ENCODE measurements around the gene ENPP7.

DNA sequence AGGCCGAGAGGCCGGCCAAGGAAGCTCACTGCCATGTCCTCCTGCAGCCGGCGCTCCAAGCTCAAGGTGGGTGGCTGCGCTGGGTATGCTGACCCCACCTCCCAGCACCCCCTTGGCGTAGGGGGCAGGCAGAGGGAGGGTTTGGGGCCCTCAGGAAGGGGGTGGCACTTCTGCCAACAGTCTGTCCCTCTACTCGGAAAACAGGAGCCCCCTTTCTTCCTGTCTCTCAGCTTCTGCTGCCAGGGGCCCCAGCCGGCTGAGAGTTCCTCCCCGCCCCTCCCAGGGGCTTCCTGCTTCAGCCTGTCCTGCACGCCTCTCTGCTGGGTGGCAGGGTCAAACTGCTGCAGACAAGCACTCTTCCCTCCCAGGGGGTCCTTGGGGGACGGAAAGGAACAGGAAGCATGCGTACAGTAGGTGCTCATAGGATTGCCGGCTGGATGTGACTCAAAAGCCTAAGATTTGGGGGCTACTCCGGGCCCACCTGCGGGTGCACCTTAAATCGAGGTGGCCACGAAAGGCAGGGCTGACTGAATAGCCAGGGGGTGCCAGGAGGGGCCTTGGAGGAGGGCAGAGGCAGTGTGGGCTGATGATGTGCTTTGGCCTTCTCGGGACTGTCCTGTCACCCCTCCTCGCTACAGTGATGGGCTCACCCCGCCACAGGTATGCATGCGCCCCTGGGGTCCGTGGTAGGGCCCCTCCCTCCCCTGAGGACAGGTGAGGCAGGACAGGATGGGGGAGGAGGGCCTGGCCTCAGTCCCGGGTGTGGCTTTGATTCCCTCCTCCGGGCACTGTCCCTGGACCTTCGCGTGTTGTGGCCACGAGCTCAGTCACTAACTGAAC is 51.2 kb downstream of the ENPP7 start:
- no peak for TF ChIP-seq POLR2AphosphoS5 (IDR thresholded peaks at IDR 0.05; ENCODE audit: low read depth, low read length)
- TF ChIP-seq POLR2A (IDR thresholded peaks at IDR 0.05; ENCODE audit: low read depth, low read length) = no peak
- no peak for TF ChIP-seq TAF1 (IDR thresholded peaks at IDR 0.05; ENCODE audit: borderline replicate concordance, low read depth, low read length)
